HG03196 (cell line): ENCODE measurements around the gene ZNF358.

Experiments used
- ATAC-seq: cut with Tn5 transposase; IDR thresholded peaks from one replicate; pipeline ENCODE4 v1.9.1; 2021; ENCODE audit not compliant: unreplicated experiment

ZNF358 gene

DNA sequence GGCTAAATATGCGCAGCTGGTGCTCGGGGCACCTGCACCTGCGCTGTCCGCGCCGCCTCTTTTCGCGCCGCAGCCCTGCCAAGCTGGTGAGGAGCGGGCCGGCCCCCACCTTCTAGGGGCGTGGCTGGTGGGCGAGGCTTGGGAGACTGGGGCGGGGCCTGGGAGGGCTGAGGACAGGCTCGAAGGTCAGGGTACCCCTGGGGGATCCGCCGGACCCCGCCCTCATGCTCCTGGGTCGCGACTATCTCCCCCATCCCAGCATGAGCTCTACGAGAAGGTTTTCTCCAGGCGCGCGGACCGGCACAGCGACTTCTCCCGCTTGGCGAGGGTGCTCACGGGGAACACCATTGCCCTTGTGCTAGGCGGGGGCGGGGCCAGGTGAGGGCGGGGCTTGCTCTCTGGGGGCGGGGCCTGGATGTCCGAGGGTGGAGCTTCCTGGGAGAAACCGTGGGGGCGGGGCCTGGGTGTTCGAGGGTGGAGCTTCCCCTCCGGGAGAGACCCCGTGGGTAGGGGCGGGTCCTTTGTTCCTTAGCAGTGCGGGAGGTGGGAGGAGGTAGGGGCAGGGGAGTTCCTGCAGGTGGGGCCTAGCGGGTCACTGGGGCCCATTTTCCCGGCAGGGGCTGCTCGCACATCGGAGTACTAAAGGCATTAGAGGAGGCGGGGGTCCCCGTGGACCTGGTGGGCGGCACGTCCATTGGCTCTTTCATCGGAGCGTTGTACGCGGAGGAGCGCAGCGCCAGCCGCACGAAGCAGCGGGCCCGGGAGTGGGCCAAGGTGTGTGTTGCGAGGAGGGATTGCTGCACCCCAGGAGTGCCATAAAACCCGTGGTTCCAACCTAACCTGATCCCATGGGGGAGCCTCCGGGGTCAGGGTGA lies 39.3 kb downstream of the ZNF358 start:
- no peak for ATAC-seq

DNA sequence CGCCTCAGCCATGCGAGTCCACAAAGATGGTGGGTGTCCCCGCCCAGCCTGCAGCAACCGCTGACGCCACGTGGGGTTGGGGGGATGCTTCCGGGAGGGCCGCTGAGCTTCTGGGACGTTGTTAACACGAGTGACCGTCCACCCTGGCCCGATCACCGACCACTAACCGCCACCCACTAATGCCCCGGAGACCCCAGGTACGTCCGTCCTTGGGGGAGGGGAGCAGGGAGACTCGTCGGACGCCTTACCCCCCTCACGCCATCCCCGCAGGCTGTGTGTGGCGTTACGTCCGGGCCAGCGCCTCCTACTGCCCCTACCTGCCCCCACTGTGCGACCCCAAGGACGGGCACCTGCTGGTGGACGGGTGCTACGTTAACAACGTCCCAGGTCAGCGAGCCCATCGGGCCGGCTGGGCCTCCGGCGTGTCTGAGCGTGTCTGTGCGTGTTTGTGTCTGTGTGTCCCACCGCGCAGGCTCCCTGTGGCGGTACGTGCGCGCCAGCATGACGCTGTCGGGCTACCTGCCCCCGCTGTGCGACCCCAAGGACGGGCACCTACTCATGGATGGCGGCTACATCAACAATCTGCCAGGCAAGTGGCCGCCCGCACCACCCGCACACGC lies 40.9 kb downstream of the ZNF358 start:
- ATAC-seq: no peak

DNA sequence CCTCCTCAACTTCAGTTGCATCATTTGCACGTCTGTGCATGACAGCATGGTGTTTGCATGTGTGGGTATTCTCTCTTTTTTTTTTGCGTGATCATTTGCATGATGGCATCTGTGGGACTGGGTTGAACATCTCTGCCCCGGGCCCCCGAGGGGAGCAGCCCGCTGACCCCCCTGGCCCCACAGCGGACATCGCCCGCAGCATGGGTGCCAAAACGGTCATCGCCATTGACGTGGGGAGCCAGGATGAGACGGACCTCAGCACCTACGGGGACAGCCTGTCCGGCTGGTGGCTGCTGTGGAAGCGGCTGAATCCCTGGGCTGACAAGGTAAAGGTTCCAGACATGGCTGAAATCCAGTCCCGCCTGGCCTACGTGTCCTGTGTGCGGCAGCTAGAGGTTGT lies 42.8 kb downstream of the ZNF358 start:
- ATAC-seq: no peak

DNA sequence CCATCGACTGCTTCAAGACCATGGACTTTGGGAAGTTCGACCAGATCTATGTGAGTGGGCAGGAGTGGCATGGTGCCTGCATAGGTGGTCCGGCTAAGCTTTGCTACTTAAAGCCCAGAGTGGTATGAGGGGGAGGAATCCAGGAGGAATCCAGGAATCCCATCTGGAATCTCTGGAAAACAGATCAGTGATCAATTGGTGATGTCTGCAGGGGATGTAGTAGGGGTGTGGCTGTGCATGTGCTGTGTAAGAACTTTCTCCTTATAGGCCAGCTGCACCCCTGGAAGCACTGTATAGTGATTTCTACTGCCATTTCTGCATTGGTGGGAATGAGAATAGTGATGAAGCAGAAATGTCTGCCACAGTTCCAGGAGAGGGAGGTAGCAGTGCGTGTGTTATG lies 43.2 kb downstream of the ZNF358 start:
- no peak for ATAC-seq

DNA sequence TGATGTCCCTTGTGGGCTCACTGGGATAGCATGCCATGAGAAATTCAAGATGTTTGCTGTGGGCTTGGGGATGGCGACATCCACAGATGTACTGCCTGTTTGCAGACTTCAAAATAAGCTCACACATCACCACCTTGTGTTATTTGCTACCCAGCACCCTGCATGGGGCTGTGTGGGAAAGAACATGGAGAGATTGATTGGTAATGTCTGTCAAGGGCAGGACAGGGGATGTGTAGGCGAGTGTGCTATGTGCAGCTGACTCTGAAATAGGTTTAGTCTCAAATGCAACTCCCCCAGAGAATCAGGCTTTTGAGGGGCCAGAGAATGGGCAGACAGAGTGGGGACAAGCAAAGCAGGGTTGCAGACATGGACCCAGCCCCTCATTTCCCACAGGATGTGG lies 44.4 kb downstream of the ZNF358 start:
- ATAC-seq: no peak

DNA sequence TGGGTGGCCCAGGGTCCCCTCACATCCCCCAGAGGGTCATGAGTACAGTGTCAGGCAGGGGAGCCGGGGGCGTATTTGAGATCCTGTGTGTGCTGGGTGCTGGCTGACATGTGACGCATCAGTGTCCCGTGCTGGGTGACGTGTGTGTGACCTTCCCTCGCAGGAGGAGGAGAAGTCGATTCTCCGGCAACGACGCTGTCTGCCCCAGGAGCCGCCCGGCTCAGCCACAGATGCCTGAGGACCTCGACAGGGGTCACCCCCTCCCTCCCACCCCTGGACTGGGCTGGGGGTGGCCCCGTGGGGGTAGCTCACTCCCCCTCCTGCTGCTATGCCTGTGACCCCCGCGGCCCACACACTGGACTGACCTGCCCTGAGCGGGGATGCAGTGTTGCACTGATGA lies 45.4 kb downstream of the ZNF358 start:
- ATAC-seq: no peak

DNA sequence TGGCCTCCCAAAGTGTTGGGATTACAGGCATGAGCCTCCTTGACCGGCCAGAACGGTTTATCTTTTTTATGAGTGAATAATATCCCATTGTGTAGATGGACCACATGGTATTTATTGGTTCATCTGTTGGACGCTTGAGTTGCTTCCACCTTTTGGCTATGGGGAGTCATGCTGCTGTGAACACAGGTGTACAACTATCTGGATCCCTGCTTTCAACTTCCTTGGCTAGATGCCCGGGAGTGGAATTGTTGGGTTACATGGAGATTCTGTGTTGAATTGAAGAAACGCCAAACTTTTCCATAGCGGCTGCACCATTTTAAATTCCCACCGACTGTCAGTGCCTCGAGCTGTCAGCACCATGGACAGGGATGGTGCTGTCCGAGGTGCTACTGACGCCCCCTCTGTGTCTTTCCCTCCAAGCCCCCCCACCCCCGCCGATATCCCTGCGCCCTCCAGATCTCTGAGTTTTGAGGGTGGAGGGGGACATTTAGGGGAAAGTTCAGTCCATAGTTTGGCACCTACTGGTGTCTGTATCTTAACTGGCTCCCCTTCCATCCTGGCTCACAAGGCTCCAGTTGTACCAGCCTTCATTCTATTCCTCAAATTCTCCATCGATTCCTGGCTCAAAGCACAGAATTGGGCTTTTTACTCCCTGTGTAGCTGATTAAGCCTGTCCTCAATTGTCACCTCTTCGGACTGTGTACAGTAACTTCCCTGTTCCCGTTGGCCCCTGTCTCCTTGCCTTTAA lies 46.9 kb downstream of the ZNF358 start:
- ATAC-seq: no peak

DNA sequence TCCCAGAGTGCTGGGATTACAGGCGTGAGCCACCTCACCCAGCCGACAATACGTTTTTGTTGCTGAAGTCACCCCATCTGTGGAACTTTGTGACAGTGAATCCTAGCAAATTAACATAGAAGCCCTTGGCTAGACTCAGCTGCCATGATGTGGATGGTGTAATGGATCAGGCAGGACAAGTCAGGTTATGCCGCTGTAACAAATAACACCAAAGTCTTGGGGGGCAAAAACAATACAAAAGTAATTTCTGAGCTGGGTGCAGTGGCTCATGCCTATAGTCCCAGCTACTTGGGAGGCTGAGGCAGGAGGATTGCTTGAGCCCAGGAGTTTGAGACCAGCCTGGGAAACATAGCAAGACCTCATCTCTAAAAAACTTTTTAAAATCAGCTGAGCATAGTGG lies 49.0 kb downstream of the ZNF358 start:
- ATAC-seq: no peak

DNA sequence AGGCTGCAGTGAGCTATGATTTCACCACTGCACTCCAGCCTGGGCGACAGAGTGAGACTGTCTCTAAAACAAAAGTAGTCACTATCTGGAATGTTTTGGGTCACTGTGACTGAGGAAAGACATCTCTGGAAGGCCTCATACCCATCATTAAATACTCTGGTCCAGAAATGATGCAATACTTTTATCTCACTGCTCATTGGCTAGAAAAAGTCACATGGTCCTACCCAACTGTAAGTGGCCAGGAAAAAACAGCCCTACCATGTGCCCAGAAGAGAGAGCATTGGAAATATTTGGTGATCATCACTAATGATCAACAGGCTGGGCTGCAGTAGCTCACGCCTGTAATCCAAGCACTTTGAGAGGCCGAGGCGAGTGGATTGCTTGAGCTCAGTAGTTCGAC lies 49.4 kb downstream of the ZNF358 start:
- ATAC-seq: no peak
